DND-41 (cell line): ENCODE results near the gene MTR.

Source experiments
- EZH2 ChIP-seq: IDR thresholded peaks from 3 replicates; pipeline ENCODE4 v1.6.1; 2012; ENCODE audit warnings: borderline replicate concordance, low read depth, mild to moderate bottlenecking, moderate library complexity, low read length, inconsistent platforms; ENCODE audit not compliant: severe bottlenecking
- TF ChIP-seq, protein P1 (sequence below): IDR thresholded peaks from 2 replicates; pipeline ENCODE4 v1.5.1; 2012; ENCODE audit warnings: borderline replicate concordance, low read length, moderate library complexity, mild to moderate bottlenecking; ENCODE audit not compliant: poor library complexity, severe bottlenecking; ENCODE audit errors: extremely low read depth

- TF ChIP-seq, protein P1, sequence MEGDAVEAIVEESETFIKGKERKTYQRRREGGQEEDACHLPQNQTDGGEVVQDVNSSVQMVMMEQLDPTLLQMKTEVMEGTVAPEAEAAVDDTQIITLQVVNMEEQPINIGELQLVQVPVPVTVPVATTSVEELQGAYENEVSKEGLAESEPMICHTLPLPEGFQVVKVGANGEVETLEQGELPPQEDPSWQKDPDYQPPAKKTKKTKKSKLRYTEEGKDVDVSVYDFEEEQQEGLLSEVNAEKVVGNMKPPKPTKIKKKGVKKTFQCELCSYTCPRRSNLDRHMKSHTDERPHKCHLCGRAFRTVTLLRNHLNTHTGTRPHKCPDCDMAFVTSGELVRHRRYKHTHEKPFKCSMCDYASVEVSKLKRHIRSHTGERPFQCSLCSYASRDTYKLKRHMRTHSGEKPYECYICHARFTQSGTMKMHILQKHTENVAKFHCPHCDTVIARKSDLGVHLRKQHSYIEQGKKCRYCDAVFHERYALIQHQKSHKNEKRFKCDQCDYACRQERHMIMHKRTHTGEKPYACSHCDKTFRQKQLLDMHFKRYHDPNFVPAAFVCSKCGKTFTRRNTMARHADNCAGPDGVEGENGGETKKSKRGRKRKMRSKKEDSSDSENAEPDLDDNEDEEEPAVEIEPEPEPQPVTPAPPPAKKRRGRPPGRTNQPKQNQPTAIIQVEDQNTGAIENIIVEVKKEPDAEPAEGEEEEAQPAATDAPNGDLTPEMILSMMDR, result no peak
- TF ChIP-seq EZH2, result no peak
Observed at GRCh38 chr1:236786453-236786852, 8.6 kb upstream of the MTR start.
